ENCODE measurements around the gene HRAS.

- TF ChIP-seq POLR2AphosphoS5 (IDR thresholded peaks at IDR 0.05; ENCODE audit: low read depth, low read length), result no peak
- TF ChIP-seq SIN3A (IDR thresholded peaks at IDR 0.05; ENCODE audit: borderline replicate concordance, insufficient read depth, low read depth, low read length), result no peak
- TF ChIP-seq, protein P1, sequence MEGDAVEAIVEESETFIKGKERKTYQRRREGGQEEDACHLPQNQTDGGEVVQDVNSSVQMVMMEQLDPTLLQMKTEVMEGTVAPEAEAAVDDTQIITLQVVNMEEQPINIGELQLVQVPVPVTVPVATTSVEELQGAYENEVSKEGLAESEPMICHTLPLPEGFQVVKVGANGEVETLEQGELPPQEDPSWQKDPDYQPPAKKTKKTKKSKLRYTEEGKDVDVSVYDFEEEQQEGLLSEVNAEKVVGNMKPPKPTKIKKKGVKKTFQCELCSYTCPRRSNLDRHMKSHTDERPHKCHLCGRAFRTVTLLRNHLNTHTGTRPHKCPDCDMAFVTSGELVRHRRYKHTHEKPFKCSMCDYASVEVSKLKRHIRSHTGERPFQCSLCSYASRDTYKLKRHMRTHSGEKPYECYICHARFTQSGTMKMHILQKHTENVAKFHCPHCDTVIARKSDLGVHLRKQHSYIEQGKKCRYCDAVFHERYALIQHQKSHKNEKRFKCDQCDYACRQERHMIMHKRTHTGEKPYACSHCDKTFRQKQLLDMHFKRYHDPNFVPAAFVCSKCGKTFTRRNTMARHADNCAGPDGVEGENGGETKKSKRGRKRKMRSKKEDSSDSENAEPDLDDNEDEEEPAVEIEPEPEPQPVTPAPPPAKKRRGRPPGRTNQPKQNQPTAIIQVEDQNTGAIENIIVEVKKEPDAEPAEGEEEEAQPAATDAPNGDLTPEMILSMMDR (IDR thresholded peaks at IDR 0.05), result no peak
Observed at GRCh38 chr11:528166-528814, 7.1 kb downstream of the HRAS start.

Data from Panc1 (cell line).